Caco-2 (cell line): ENCODE results near the gene SYNGR3. TPM values are rescaled to one million over a fixed set of nuclear protein-coding genes. Genes with fewer than 3 reads are reported as not detected.
A peak's percentile ranks its signal among the peaks of the same experiment; 100 is the strongest.

Experiments used
- BruUV-seq: library from RNA; stranded (reverse); fragments of 400-500 nt; replicated peaks from 2 replicates; lab custom pipeline; 2021; lab: Mats Ljungman, UMichigan
- CTCF ChIA-PET: fragments of 300-600 bp; sonication (Branson Sonifier 250); formaldehyde crosslinking; loops from one replicate; lab custom pipeline; 2022; ENCODE audit warnings: antibody characterized with exemption; lab: Charles Lee
- POLR2A ChIA-PET: fragments of 300-600 bp; sonication (Branson Sonifier 250); formaldehyde crosslinking; loops from one replicate; lab custom pipeline; 2022; ENCODE audit warnings: antibody characterized with exemption; lab: Charles Lee
- DNase-seq, 2 experiments: peaks; one replicate each; pipeline versions ENCODE4 v3.0.0 to v3.0.0-alpha.2; 2020 to 2022
- H3K27me3 ChIP-seq: replicated peaks from 2 replicates; pipeline ENCODE4 v1.6.0; 2011; ENCODE audit warnings: low read length; ENCODE audit not compliant: control insufficient read depth, insufficient read depth
- H3K36me3 ChIP-seq: 2 replicates; pipeline ENCODE4 v1.5.1; 2011; ENCODE audit warnings: low read length; ENCODE audit not compliant: control insufficient read depth, insufficient read depth
- H3K4me1 ChIP-seq: fragments of 250-450 bp; sonication (Bioruptor Pico); 2 replicates; pipeline ENCODE4 v1.5.1; 2020; ENCODE audit warnings: mild to moderate bottlenecking
- H3K4me3 ChIP-seq: 2 replicates; pipeline ENCODE4 v1.5.1; 2011; ENCODE audit warnings: low read depth, mild to moderate bottlenecking, control low read depth, low read length
- H3K9me3 ChIP-seq: fragments of 250-450 bp; sonication (Bioruptor Pico); 2 replicates; pipeline ENCODE4 v1.5.1; 2020; ENCODE audit warnings: mild to moderate bottlenecking, moderate library complexity
- H3K27ac Mint-ChIP-seq: one replicate; pipeline ENCODE4 v1.8.0; 2022; ENCODE audit warnings: mixed read lengths; ENCODE audit not compliant: unreplicated experiment
- H3K27me3 Mint-ChIP-seq: one replicate; pipeline ENCODE4 v1.8.0; 2022; ENCODE audit warnings: mixed read lengths; ENCODE audit not compliant: insufficient read depth, unreplicated experiment
- H3K36me3 Mint-ChIP-seq: one replicate; pipeline ENCODE4 v1.8.0; 2022; ENCODE audit warnings: mild to moderate bottlenecking, mixed read lengths; ENCODE audit not compliant: insufficient read depth, unreplicated experiment
- H3K4me1 Mint-ChIP-seq: one replicate; pipeline ENCODE4 v1.8.0; 2022; ENCODE audit warnings: low read depth, mixed read lengths; ENCODE audit not compliant: unreplicated experiment
- H3K4me3 Mint-ChIP-seq: one replicate; pipeline ENCODE4 v1.8.0; 2022; ENCODE audit warnings: mild to moderate bottlenecking, moderate library complexity, mixed read lengths; ENCODE audit not compliant: unreplicated experiment
- H3K9me3 Mint-ChIP-seq: one replicate; pipeline ENCODE4 v1.8.0; 2022; ENCODE audit warnings: mixed read lengths; ENCODE audit not compliant: unreplicated experiment
- intact Hi-C: fragments of 100-400 bp; cut with micrococcal nuclease; formaldehyde crosslinking; loops from one replicate; pipeline ENCODE4 v1.10.0; 2022; ENCODE audit not compliant: unreplicated experiment
- total RNA-seq: library from RNA; stranded (reverse); gene quantifications from 2 replicates; pipeline ENCODE4 v1.2.3, GENCODE V29; 2022
- TF ChIP-seq, protein P1 (sequence below), 2 experiments: fragments of 200-600 bp in 1 of 2; IDR thresholded peaks; 1 replicate in 1 of 2; 2 replicates in 1 of 2; pipeline versions ENCODE4 v1.5.1 to v1.8.0; 2011 to 2022; ENCODE audit warnings: antibody characterized with exemption in 1 of 2, control low read depth in 1 of 2, inconsistent platforms in 1 of 2, low read depth in 1 of 2, low read length in 1 of 2, mild to moderate bottlenecking in 1 of 2, moderate library complexity in 1 of 2; ENCODE audit not compliant: insufficient read depth in 1 of 2, severe bottlenecking in 1 of 2, unreplicated experiment in 1 of 2

Gene SYNGR3
- total RNA-seq, 1 experiment from 2014 or later: 2.9 TPM

DNA sequence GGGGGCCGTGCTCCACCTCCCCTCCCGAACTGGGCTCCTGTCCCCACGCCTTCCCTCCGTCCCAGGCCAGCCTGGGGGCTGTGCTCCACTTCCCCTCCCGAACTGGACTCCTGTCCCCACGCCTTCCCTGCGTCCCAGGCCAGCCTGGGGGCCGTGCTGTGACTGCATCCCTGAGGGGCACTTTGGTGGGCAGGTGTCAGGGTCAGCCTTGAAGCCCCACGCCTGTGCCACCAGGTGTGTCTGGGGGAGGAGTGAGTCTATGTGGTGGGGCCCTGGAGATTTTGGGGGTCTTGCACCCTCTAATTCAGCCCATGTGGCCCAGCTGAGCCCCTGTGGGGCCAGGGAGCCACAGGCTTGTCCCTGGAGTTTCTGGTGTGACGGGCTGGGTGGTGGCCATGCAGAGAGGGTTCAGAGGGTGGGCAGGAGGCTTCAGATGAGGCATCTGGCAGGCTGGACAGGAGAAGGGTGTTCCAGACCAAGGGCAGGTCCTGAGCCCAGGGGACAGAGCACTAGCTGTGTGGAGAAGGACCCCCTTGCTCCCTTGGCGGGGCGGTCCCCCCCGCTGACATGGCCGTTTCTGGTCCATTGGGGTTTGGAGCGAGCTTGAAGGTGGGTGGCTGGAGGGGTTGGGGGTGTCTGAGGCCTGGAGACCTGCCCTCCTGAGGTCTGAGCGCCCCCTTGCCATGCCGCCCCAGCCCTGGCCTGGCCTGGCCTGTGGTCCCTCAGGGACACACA lies 45.1 kb downstream of the SYNGR3 start:
- H3K27ac Mint-ChIP-seq: peak overlapping the region; percentile 50
- H3K4me1 ChIP-seq: peaks cover 29% of the 10 kb centered on the region

DNA sequence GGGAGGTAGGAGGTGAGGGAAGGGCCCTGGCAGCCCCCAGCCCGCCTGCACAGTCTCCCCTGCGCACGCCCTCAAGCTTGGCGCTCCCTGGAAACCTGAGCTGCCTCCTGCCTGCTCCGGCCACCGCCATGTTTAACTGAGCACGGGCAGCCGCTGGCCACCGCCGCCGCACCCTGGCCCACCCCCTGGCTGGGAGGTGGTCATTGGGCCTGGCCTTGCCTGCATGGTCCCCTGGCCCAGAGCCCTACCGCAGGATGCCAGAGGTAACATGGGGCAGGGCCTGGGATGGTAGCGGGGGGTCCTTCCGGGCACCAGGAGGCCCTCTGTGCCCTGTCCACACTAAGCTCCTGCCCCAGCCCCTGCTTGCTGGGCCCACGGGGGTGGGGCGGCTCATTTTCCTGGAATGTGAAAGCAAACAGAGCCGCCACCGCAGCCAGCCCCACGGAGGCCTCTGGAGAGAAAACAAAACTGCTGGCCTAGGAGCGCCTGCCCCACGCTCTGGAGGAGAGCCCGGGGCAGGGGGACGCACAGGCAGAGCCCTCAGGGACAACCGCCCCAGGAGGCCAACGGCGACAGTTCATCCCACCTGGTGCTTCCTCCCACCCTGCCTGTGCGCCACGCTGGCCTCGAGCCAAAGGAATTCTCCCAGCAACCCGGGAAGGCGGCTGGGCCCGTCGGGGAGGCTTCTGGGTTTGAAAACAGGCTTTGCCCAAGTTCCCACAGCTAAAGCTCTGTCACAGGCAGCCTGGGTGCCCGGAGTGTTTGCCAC lies 45.8 kb downstream of the SYNGR3 start:
- H3K9me3 Mint-ChIP-seq: no peaks in the 10 kb centered on the region
- H3K4me3 Mint-ChIP-seq: no peak overlapping the region
- no peak overlapping the region for H3K4me3 ChIP-seq
- H3K27me3 ChIP-seq: no peaks in the 10 kb centered on the region
- no TSS peak for BruUV-seq
- no peaks in the 10 kb centered on the region; the same call in 1 of the 2 replicates for H3K36me3 ChIP-seq
- intact Hi-C loops: no loop called here
- peaks cover 16% of the 10 kb centered on the region for H3K36me3 Mint-ChIP-seq
- H3K27ac Mint-ChIP-seq: peak overlapping the region; percentile 50
- peaks cover 29% of the 10 kb centered on the region for H3K4me1 ChIP-seq
- peaks cover 7% of the 10 kb centered on the region for H3K4me1 Mint-ChIP-seq
- no peaks in the 10 kb centered on the region for H3K9me3 ChIP-seq
- no peaks in the 10 kb centered on the region for H3K27me3 Mint-ChIP-seq
- peak; percentile 62 to 69 for DNase-seq
- ChIA-PET POLR2A (interaction anchor here (0.6 kb wide), 1 partner anchor 453 kb away, joined by 4 read pairs; no protein-coding TSS in a partner anchor), CTCF (interaction anchor here (0.5 to 0.7 kb wide), 2 partner anchors 20 to 23 kb away, joined by 3 read pairs; no protein-coding TSS in a partner anchor)
- TF ChIP-seq, protein P1, sequence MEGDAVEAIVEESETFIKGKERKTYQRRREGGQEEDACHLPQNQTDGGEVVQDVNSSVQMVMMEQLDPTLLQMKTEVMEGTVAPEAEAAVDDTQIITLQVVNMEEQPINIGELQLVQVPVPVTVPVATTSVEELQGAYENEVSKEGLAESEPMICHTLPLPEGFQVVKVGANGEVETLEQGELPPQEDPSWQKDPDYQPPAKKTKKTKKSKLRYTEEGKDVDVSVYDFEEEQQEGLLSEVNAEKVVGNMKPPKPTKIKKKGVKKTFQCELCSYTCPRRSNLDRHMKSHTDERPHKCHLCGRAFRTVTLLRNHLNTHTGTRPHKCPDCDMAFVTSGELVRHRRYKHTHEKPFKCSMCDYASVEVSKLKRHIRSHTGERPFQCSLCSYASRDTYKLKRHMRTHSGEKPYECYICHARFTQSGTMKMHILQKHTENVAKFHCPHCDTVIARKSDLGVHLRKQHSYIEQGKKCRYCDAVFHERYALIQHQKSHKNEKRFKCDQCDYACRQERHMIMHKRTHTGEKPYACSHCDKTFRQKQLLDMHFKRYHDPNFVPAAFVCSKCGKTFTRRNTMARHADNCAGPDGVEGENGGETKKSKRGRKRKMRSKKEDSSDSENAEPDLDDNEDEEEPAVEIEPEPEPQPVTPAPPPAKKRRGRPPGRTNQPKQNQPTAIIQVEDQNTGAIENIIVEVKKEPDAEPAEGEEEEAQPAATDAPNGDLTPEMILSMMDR (IDR thresholded peaks at IDR 0.05; ENCODE audit: insufficient read depth in 1 of 2, low read depth in 1 of 2, low read length in 1 of 2, severe bottlenecking in 1 of 2, unreplicated experiment in 1 of 2): no peak

More for the DNA sequence above, 45.1 kb downstream of the SYNGR3 start:
- intact Hi-C loops: no loop called here
- Histone ChIP-seq H3K27me3 (no peaks in the 10 kb centered on the region), H3K9me3 (no peaks in the 10 kb centered on the region), H3K36me3 (no peaks in the 10 kb centered on the region; the same call in 1 of the 2 replicates), H3K4me3 (no peak overlapping the region)
- CTCF ChIA-PET: interaction anchor here (0.5 to 0.7 kb wide), 2 partner anchors 21 to 24 kb away, joined by 3 read pairs; no protein-coding TSS in a partner anchor
- no peak for DNase-seq
- no peak overlapping the region for H3K4me3 Mint-ChIP-seq
- POLR2A ChIA-PET: no interaction called here
- BruUV-seq: no TSS peak
- no peaks in the 10 kb centered on the region for H3K9me3 Mint-ChIP-seq
- peaks cover 16% of the 10 kb centered on the region for H3K36me3 Mint-ChIP-seq
- peaks cover 7% of the 10 kb centered on the region for H3K4me1 Mint-ChIP-seq
- H3K27me3 Mint-ChIP-seq: no peaks in the 10 kb centered on the region
- TF ChIP-seq, protein P1 (IDR thresholded peaks at IDR 0.05; ENCODE audit: insufficient read depth in 1 of 2, low read depth in 1 of 2, low read length in 1 of 2, severe bottlenecking in 1 of 2, unreplicated experiment in 1 of 2): no peak
